OCI-LY3 (cell line): Measurements from ENCODE around the gene ZNF362.

Source experiments
- EZH2phosphoT487 ChIP-seq: fragments of 200-600 bp; shearing (Covaris generic); IDR thresholded peaks from 2 replicates; pipeline ENCODE4 v1.6.1; 2018; ENCODE audit warnings: antibody characterized with exemption, mixed run types, low read depth
- TF ChIP-seq, protein P1 (sequence below): fragments of 200-600, 300-600 bp; sonication (generic); IDR thresholded peaks from 2 replicates; pipeline ENCODE4 v1.5.1; 2014; ENCODE audit warnings: antibody characterized with exemption, low read length, low read depth

DNA sequence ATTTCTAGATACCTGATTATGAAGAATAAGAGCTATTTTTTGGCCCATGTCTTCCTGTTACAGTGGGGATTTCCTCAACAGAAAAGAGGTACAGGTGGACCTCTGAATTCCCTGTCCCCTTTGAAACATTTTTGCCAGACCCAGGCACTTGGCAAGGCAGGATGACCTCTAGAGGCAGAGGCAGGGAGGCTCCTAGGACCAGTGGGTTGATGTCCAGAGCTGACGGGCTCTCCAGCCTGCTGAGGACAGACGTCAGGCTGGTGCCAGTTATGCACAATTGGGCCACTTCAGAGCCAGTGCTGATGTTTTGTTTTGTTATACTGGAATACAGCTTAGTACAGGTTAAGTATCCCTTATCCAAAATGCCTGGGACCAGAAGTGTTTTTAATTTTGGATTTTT lies 83.1 kb downstream of the ZNF362 start:
- TF ChIP-seq, protein P1, sequence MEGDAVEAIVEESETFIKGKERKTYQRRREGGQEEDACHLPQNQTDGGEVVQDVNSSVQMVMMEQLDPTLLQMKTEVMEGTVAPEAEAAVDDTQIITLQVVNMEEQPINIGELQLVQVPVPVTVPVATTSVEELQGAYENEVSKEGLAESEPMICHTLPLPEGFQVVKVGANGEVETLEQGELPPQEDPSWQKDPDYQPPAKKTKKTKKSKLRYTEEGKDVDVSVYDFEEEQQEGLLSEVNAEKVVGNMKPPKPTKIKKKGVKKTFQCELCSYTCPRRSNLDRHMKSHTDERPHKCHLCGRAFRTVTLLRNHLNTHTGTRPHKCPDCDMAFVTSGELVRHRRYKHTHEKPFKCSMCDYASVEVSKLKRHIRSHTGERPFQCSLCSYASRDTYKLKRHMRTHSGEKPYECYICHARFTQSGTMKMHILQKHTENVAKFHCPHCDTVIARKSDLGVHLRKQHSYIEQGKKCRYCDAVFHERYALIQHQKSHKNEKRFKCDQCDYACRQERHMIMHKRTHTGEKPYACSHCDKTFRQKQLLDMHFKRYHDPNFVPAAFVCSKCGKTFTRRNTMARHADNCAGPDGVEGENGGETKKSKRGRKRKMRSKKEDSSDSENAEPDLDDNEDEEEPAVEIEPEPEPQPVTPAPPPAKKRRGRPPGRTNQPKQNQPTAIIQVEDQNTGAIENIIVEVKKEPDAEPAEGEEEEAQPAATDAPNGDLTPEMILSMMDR: no peak
- no peak for TF ChIP-seq EZH2phosphoT487
